ENCODE data around the gene ERVV-1. TPM values are rescaled to one million over a fixed set of nuclear protein-coding genes. Genes with fewer than 3 reads are reported as not detected.
"Not testable (repeated sequence)": the region's sequence is repeated elsewhere in the genome, so short reads cannot be mapped to it uniquely, and the experiment has no call there.

ERVV-1 gene, protein sequence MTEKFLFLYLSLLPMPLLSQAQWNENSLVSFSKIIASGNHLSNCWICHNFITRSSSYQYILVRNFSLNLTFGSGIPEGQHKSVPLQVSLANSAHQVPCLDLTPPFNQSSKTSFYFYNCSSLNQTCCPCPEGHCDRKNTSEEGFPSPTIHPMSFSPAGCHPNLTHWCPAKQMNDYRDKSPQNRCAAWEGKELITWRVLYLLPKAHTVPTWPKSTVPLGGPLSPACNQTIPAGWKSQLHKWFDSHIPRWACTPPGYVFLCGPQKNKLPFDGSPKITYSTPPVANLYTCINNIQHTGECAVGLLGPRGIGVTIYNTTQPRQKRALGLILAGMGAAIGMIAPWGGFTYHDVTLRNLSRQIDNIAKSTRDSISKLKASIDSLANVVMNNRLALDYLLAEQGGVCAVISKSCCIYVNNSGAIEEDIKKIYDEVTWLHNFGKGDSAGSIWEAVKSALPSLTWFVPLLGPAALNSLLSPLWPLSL
- total RNA-seq (2014; rRNA removed) (not detected in 2 replicates), Bru-seq, nascent RNA (not detected), BruChase-seq, experiment 1, labeled RNA remaining after a 6-hour chase (not detected), BruChase-seq, experiment 2, labeled RNA remaining after a 2-hour chase (not detected)
- long read RNA-seq: 0 reads

DNA sequence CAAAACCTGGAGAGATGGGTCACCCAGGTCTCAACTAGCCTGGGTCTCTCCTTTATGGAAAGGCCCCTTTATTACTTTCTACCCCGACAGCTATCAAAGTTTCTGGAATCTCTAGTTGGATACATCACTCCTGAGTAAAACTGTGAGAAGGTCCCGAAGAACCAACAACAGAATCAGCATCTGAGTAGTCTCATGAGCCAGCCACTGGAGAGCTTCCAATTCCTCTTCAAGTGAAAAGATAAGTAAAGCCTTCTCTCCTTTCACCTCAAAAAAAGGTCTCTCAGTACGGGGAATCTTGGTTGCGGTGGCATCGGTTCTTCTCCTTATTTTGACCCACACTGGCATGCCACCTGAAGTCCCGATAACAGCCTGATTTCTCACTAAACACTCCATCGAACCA lies at the start of gene ERVV-1:
ERVV-1 (plus strand) TSS at position 301 of the 400 bp plus-strand sequence. CDS start 170 bp downstream, outside the sequence.
- no peaks in the 10 kb centered on the region for H3F3A ChIP-seq (ENCODE audit: low read length, unreplicated experiment)
- H3K4me3 ChIP-seq (ENCODE audit: low read length): no peak within 1 kb of the TSS
- no peak within 1 kb of the TSS for H3K9ac ChIP-seq (ENCODE audit: low read length)
- ChIA-PET CTCF (no interaction called here), POLR2A (ENCODE audit: unreplicated experiment) (no interaction called here)
- no peaks in the 10 kb centered on the region for H3K27me3 ChIP-seq (ENCODE audit: low read length)
- no peaks in the 10 kb centered on the region for H3K9me2 ChIP-seq (replicated peaks; ENCODE audit: low read length)
- no peak within 1 kb of the TSS for H2AFZ ChIP-seq (ENCODE audit: low read length)
- ATAC-seq (no peak), DNase-seq (no peak)
- no peaks in the 10 kb centered on the region for H4K20me1 ChIP-seq (ENCODE audit: low read length)
- no peaks in the 10 kb centered on the region for H3K79me2 ChIP-seq (ENCODE audit: low read length)
- no peak within 1 kb of the TSS for H3K4me2 ChIP-seq (ENCODE audit: low read length)
- BruUV-seq (replicated peaks): no TSS peak
- intact Hi-C loops (cut with micrococcal nuclease): no loop called here
- H3K36me3 ChIP-seq (ENCODE audit: low read depth, low read length): no peaks in the 10 kb centered on the region
- TF ChIP-seq EZH2phosphoT487 (IDR thresholded peaks at IDR 0.05; ENCODE audit: borderline replicate concordance, low read length) (no peak), EZH2 (IDR thresholded peaks at IDR 0.05; ENCODE audit: low read length, unreplicated experiment) (no peak)
- TF ChIP-seq, protein P1, sequence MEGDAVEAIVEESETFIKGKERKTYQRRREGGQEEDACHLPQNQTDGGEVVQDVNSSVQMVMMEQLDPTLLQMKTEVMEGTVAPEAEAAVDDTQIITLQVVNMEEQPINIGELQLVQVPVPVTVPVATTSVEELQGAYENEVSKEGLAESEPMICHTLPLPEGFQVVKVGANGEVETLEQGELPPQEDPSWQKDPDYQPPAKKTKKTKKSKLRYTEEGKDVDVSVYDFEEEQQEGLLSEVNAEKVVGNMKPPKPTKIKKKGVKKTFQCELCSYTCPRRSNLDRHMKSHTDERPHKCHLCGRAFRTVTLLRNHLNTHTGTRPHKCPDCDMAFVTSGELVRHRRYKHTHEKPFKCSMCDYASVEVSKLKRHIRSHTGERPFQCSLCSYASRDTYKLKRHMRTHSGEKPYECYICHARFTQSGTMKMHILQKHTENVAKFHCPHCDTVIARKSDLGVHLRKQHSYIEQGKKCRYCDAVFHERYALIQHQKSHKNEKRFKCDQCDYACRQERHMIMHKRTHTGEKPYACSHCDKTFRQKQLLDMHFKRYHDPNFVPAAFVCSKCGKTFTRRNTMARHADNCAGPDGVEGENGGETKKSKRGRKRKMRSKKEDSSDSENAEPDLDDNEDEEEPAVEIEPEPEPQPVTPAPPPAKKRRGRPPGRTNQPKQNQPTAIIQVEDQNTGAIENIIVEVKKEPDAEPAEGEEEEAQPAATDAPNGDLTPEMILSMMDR (conservative IDR thresholded peaks at IDR 0.05; ENCODE audit: low read depth, low read length): no peak
- no peak within 1 kb of the TSS for H3K27ac ChIP-seq (ENCODE audit: low read length)
- no peaks in the 10 kb centered on the region for H3K4me1 ChIP-seq (ENCODE audit: insufficient read depth, low read length)
- peaks cover 10% of the 10 kb centered on the region for H3K9me3 ChIP-seq (ENCODE audit: low read length)

DNA sequence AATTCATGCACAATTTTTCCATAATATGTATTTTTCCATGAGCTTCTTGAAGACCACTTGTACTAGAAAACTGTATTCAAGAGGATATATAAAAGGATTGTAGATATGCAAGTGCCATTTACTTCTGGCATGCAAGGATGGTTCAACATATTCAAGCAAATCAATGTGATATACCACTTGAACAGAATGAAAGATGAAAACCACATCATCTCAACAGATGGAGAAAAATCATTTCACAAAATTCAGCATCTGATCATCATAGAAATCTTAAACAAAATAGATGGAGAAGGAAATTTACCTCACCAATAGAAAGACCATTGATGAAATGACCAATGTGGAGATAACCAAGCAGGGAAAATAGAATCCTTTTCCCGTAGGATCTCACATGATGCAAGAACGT lies 45.9 kb upstream of the ERVV-1 start:
- no TSS peak for BruUV-seq (replicated peaks)
- Histone ChIP-seq H3K4me3 (ENCODE audit: low read length) (no peak overlapping the region), H3K9me2 (replicated peaks; ENCODE audit: low read length) (no peaks in the 10 kb centered on the region), H4K20me1 (ENCODE audit: low read length) (no peaks in the 10 kb centered on the region), H3F3A (ENCODE audit: low read length, unreplicated experiment) (no peaks in the 10 kb centered on the region), H3K27ac (ENCODE audit: low read length) (no peak overlapping the region), H3K36me3 (ENCODE audit: low read depth, low read length) (peaks cover 21% of the 10 kb centered on the region), H3K79me2 (ENCODE audit: low read length) (no peaks in the 10 kb centered on the region), H3K4me1 (ENCODE audit: insufficient read depth, low read length) (no peaks in the 10 kb centered on the region), H3K4me2 (ENCODE audit: low read length) (no peak overlapping the region), H2AFZ (ENCODE audit: low read length) (no peak overlapping the region), H3K9ac (ENCODE audit: low read length) (no peak overlapping the region), H3K9me3 (ENCODE audit: low read length) (peaks cover 18% of the 10 kb centered on the region), H3K27me3 (ENCODE audit: low read length) (no peaks in the 10 kb centered on the region)
- ChIA-PET CTCF (no interaction called here), POLR2A (ENCODE audit: unreplicated experiment) (no interaction called here)
- DNase-seq (no peak), ATAC-seq (no peak)
- intact Hi-C loops (cut with micrococcal nuclease): no loop called here
- TF ChIP-seq, protein P1 (conservative IDR thresholded peaks at IDR 0.05; ENCODE audit: low read depth, low read length): no peak
- TF ChIP-seq EZH2phosphoT487 (IDR thresholded peaks at IDR 0.05; ENCODE audit: borderline replicate concordance, low read length) (no peak), EZH2 (IDR thresholded peaks at IDR 0.05; ENCODE audit: low read length, unreplicated experiment) (no peak)

DNA sequence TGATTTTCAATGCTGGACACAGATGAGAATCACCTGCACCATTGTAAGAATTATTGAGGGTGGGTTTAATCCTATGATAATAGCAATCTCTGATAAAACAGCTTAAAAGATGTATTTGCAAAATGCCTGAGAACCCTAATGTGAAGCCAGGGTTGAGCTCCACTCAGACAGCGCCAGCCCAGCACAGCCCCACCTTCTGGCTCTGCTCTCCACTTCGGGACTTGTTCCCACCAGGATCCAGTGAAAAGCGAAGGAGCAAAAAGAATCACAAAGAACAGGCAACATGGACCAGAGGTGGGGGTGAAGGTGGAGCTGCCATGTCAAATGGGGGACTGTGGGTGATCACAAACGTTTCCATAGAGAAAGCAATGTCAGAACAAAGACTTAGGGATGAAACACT lies 32.4 kb upstream of the ERVV-1 start:
- CTCF ChIA-PET: no interaction called here
- no peaks in the 10 kb centered on the region for H4K20me1 ChIP-seq (ENCODE audit: low read length)
- H3K4me1 ChIP-seq (ENCODE audit: insufficient read depth, low read length): no peaks in the 10 kb centered on the region

DNA sequence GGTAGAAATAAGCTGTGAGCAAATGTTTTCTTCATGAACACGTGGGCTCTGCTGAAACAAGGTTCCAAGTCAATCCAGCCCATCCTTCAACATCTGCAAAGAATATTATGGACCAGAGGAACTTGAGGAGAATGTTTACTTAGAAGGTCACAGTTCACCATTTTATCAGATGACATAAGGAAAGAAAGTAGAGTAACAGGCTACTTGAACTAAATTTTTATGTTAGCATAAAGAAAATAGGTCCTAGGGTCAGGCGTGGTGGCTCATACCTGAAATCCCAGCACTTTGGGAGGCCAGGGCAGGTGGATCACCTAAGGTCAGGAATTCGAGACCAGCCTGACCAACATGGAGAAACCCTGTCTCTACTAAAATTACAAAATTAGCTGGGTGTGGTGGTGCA lies 30.6 kb upstream of the ERVV-1 start:
- DNase-seq; H3K9me2 ChIP-seq (replicated peaks; ENCODE audit: low read length); H3K4me1 ChIP-seq (ENCODE audit: insufficient read depth, low read length); H3K27me3 ChIP-seq (ENCODE audit: low read length); H3K4me2 ChIP-seq (ENCODE audit: low read length); intact Hi-C loops (cut with micrococcal nuclease); H3K4me3 ChIP-seq (ENCODE audit: low read length); POLR2A ChIA-PET (ENCODE audit: unreplicated experiment); H3F3A ChIP-seq (ENCODE audit: low read length, unreplicated experiment); H3K27ac ChIP-seq (ENCODE audit: low read length); ATAC-seq; H4K20me1 ChIP-seq (ENCODE audit: low read length); BruUV-seq (replicated peaks); H3K9ac ChIP-seq (ENCODE audit: low read length); H3K79me2 ChIP-seq (ENCODE audit: low read length); H2AFZ ChIP-seq (ENCODE audit: low read length); CTCF ChIA-PET: not testable (repeated sequence)
- Histone ChIP-seq H3K9me3 (ENCODE audit: low read length) (peaks cover 29% of the 10 kb centered on the region), H3K36me3 (ENCODE audit: low read depth, low read length) (peaks cover 36% of the 10 kb centered on the region)

More for the DNA sequence above, 32.4 kb upstream of the ERVV-1 start:
- POLR2A ChIA-PET (ENCODE audit: unreplicated experiment): interaction anchor here (0.5 kb wide), 1 partner anchor 33 kb away, joined by 11 read pairs; no protein-coding TSS in a partner anchor
- no peak overlapping the region for H3K9ac ChIP-seq (ENCODE audit: low read length)
- no TSS peak for BruUV-seq (replicated peaks)
- no peaks in the 10 kb centered on the region for H3K79me2 ChIP-seq (ENCODE audit: low read length)
- peaks cover 20% of the 10 kb centered on the region for H3K36me3 ChIP-seq (ENCODE audit: low read depth, low read length)
- no peak overlapping the region for H2AFZ ChIP-seq (ENCODE audit: low read length)
- no peak overlapping the region for H3K4me2 ChIP-seq (ENCODE audit: low read length)
- TF ChIP-seq EZH2 (IDR thresholded peaks at IDR 0.05; ENCODE audit: low read length, unreplicated experiment): no peak
- no peak for TF ChIP-seq EZH2phosphoT487 (IDR thresholded peaks at IDR 0.05; ENCODE audit: borderline replicate concordance, low read length)
- TF ChIP-seq, protein P1 (conservative IDR thresholded peaks at IDR 0.05; ENCODE audit: low read depth, low read length): no peak
- H3K27ac ChIP-seq (ENCODE audit: low read length): no peak overlapping the region
- peaks cover 21% of the 10 kb centered on the region for H3K9me3 ChIP-seq (ENCODE audit: low read length)
- intact Hi-C loops (cut with micrococcal nuclease): no loop called here
- H3F3A ChIP-seq (ENCODE audit: low read length, unreplicated experiment): no peaks in the 10 kb centered on the region
- ATAC-seq: no peak
- H3K4me3 ChIP-seq (ENCODE audit: low read length): no peak overlapping the region
- no peaks in the 10 kb centered on the region for H3K27me3 ChIP-seq (ENCODE audit: low read length)
- no peaks in the 10 kb centered on the region for H3K9me2 ChIP-seq (replicated peaks; ENCODE audit: low read length)
- no peak for DNase-seq

Data from PC-3 (cell line).